Mammary epithelial cell (primary cell): ENCODE results near the gene TNNT3.

Experiments used
- EZH2 ChIP-seq: IDR thresholded peaks from 2 replicates; pipeline ENCODE4 v1.6.1; 2012; ENCODE audit warnings: low read length, inconsistent platforms, borderline replicate concordance
- TF ChIP-seq, protein P1 (sequence below), 2 donors: IDR thresholded peaks in 1 of 2; conservative IDR thresholded peaks in 1 of 2; 2 replicates each; pipeline ENCODE4 v1.5.1; 2011 to 2012; ENCODE audit warnings: inconsistent platforms in 2 of 2, low read length in 2 of 2, mild to moderate bottlenecking in 2 of 2, control low read depth in 1 of 2, low read depth in 1 of 2; ENCODE audit not compliant: insufficient read depth in 1 of 2; ENCODE audit errors: extremely low read depth in 1 of 2

DNA sequence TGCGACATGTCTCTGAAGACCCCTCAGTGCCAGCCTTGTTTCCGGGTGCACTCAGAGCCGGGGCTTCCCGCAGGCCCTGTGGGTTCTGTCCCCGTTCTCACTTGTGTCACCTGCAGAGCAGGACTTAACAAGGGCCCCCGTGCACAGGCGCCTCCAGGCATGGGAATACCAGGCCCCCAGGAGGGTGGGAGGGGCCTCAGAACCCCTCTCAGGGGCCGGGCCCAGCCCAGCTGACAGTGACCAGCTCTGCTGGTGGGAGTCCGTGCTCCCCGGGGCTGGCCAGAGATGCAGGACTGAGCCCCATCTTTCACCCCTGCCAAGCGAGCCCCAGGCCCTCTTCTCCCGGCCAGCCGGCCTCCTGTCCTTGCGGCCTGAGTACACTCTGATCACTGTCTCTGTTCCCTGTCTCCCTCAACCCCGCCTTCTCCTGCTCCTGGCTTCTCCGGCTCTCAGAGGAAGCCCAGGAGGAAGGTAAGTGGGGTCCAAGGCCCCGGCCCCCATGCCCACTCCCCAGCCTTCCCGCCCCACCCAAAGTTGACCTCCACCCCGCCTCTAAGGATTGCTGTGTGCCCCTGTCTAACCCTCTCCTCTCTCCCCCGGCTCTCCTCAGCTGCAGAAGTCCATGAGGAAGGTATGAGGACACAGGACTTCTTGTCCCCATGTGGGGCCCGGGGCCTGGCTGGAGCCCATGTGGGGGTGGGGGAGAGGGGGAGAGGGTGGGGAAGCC, 5.3 kb downstream of the TNNT3 start:
- TF ChIP-seq, protein P1, sequence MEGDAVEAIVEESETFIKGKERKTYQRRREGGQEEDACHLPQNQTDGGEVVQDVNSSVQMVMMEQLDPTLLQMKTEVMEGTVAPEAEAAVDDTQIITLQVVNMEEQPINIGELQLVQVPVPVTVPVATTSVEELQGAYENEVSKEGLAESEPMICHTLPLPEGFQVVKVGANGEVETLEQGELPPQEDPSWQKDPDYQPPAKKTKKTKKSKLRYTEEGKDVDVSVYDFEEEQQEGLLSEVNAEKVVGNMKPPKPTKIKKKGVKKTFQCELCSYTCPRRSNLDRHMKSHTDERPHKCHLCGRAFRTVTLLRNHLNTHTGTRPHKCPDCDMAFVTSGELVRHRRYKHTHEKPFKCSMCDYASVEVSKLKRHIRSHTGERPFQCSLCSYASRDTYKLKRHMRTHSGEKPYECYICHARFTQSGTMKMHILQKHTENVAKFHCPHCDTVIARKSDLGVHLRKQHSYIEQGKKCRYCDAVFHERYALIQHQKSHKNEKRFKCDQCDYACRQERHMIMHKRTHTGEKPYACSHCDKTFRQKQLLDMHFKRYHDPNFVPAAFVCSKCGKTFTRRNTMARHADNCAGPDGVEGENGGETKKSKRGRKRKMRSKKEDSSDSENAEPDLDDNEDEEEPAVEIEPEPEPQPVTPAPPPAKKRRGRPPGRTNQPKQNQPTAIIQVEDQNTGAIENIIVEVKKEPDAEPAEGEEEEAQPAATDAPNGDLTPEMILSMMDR (conservative IDR thresholded peaks at IDR 0.05 in 1 of 2, IDR thresholded peaks at IDR 0.05 in 1 of 2; ENCODE audit: extremely low read depth in 1 of 2, insufficient read depth in 1 of 2, low read depth in 1 of 2, low read length in 2 of 2), result no peak
- TF ChIP-seq EZH2, result no peak
